Renal cortex interstitium (tissue), 11 donors: ENCODE results near the gene KBTBD8. TPM values are rescaled to one million over a fixed set of nuclear protein-coding genes. Genes with fewer than 3 reads are reported as not detected.

Experiments used
- DNase-seq, 11 donors: peaks; one replicate each; pipeline ENCODE4 v3.0.0-alpha.2; 2013; ENCODE audit warnings: low read depth in 9 of 11, low spot score in 4 of 11; ENCODE audit errors: extremely low read depth in 1 of 11
- polyA plus RNA-seq, 3 donors: library from polyadenylated mRNA; unstranded; fragments of 120-200 nt; gene quantifications; one replicate each; pipeline ENCODE4 v1.2.1, GENCODE V29; 2013; ENCODE audit not compliant: insufficient read length in 3 of 3

Gene KBTBD8
- polyA plus RNA-seq, 3 donors, result 0.92 to 2.0 (median 0.96) TPM

DNA sequence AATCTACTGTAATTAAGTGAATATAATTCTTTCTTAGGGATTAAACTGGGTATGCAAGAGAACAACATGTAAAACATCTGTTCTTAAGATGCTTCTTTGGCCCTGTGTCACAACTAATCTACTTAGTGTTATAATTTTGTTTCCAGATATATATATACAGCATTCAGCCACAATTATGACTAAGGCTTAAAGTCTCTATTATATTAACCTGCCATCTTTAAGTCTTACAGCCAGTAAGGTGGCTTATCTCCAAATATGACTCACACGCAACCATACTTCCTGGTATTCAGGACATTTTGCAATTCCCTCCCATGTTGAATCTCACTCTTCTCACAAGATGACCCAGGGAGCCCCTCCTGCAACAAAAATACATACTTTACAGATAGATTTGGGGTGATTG, 6.6 kb upstream of the KBTBD8 start:
- no peak for DNase-seq

- DNase-seq, result no peak
These were observed 5.0 kb upstream of the KBTBD8 start for GRCh38 chr3:66993082-66993481.

DNA sequence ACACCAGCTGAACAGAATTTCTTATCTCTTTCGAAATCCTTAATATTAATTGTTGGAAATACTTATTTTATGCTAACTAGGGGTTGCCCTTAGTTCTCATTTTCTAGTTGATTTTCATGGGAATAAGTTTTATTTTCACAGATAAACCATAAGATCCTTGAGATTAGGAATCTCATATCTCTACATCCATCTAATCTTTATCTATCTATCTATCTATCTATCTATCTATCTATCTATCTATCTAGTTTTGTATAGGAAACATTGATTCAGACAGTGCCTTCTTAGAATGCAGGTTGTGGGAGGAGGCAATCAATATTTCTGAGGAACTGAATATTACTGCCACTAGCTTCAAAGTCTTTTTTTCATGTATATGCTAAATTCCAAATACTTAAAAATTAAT, 3.5 kb upstream of the KBTBD8 start:
- DNase-seq, result no peak

DNA sequence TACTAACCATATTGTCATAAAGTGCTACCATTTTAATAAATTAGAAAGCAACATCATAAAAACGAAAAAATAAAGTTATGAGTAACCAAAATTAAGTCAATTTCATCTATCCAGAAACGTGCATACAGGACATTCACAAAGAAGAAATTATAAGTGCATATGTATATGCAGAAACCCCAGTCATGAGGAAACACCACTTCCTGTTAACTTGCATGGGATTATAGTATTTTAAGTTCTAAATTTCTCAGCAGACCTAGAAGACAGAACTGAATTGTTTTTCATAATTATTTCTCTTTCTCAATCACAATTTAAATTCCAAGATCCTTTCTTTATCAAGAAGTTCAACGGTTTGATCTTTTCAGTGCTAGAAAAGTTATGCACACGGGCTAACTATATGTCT, 1.4 kb upstream of the KBTBD8 start:
- no peak for DNase-seq

- no peak for DNase-seq
These were observed 471 bp upstream of the KBTBD8 start for GRCh38 chr3:66997560-66998112.

DNA sequence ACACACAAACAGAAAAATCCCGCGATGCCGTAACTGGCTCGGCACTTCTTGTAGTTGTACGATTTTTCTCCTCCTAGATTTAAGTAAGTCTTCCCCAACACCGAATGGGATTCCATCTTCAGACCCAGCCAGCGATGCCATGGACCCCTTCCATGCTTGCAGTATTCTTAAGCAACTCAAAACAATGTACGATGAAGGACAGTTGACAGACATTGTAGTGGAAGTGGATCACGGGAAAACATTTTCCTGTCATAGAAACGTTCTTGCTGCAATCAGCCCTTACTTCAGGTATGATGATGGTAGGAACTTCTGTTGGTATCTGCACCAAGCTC, 763 bp downstream of the KBTBD8 start:
- no peak for DNase-seq

- no peak for DNase-seq
These were observed 1.9 kb downstream of the KBTBD8 start for GRCh38 chr3:67000009-67000408.

DNA sequence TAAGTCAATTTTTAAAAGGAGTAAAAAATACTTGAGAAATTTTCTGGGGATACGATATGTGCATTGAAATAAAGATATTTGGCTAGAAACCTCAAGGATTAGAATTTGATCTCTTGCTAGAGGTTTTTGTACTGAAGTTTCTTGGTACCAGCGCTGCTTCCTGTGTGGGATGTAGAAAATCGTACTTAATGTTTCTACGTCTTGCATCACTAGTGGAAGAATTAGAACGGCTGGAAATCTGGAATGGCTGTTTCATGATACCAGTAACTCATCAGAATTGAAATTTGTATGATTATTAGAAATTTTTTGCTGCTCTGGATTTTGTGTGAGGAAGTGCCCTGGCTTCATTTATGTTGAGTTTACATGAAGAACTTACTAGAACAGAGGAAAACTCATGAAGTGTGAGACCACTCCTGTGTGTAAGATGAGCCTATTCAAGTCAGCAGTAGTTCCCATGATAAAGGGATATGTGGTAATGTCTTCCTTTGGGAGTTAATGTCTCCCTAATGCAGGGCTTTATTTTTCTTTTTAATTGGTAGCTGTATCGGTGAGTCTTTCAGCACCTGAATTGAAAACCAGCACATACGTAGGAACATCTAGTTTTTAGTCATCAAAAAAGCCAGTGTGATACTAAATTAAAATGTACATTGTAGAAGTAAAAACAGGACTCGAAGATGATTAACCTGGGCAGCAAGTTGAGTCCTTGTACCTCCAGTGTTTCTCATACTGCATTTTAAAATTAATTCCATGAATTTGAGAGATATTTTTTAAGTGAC, 3.2 kb downstream of the KBTBD8 start:
- no peak for DNase-seq

DNA sequence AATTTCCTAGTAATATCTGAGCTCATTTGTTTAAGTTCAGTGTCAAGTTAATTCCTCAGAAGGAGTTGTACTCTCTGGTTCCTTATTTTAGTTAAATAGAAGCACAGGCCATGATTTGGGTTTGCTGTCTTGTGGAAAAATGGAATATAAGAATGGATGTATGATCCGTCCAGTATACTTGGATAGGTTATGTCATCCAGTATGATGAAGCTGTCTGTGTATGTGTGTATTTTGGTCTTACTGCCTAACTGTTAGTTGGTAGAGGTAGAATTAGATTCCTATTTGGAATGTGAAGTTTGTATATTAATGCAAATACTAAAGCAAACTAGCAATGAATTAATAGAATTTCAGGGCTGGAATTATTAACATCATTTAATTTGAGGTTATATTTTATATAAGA, 7.9 kb downstream of the KBTBD8 start:
- no peak for DNase-seq

DNA sequence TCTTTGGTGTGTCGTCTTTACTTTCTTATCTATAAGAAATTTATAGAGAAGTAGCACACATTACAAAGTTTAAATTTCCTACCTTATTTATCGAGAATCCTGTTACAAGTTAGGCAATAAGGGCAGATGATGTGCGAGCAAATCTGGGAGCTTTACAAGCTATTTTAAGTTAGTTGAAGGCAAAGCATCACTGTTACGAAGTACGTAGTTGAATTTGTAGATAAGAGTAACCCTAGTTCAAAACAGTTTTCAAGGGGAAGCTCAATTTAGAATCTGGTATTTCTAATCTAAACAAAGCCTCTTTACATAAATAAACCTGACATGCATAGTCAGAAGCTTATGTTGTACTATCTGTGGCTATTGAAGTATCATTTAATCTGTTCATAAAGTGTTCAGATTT, 8.4 kb downstream of the KBTBD8 start:
- DNase-seq, result no peak

DNA sequence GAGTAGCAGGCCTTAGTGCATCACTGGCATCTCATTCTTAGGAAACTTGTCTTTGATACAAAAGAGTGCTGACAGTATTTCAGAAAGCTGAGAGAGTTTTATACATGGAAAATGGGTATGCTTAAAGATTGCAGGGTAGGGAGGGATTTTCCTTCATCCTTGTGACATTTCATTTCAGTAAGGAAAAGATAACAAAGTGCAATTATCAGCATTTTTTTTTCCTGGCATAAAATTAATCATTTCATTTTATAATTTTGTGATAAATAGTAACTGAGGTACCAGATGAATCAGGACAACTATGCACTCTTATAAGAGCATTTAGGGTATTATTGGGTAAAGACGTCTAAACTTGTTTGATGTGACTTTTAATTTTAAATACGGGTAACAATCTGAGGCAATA, 10.3 kb downstream of the KBTBD8 start:
- no peak for DNase-seq

GRCh38 chr3:67009716-67010115, 11.6 kb downstream of the KBTBD8 start:
- no peak for DNase-seq

DNA sequence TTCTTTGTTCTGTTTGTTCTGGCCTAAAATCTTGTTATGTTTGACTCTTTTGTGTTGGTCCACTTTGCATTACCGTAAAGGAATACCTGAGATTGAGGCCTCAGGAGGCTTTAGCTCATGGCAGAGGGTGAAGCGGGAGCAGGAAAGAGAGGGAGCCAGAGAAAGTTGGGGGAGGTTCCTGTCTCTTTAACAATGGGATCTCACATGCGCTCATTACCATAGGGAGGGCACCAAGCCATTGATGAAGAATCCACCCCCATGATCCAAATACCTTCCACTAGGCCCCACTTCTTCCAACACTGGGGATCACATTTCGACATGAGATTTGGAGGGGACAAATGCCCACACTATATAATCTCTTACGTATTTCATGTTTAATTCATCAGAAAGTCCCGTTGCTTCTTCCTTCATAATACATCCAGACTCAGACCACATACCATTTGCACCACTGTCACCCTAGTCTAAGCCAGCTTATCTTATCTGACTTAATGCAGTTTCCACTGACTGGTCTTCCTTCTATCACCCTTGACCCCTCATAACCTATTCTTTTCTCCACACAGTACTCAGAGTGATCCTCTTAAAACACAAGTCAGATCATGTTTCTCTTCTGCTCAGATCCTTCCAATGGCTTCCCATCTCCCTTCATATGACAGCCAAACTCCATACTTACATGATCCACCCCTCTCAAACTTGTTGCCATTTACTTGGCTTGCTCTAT, 13.5 kb downstream of the KBTBD8 start:
- DNase-seq, result no peak

DNA sequence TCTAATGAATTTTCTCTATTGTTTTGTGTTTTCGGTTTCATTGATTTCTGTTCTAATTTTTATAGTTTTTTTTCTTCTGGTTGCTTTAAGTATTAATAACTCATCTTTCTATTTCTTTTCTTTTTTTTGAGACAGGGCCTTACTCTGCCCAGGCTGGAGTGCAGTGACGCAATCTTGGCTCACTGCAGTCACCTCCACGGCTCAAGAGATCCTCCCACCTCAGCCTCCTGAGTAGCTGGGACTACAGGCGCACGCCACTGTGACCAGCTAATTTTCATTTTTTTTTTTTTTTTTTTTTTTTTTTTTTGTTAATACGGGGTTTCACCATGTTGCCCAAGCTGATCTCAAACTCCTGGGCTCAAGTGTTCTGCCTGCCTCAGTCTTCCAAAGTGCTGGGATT, 14.5 kb downstream of the KBTBD8 start:
- no peak for DNase-seq

DNA sequence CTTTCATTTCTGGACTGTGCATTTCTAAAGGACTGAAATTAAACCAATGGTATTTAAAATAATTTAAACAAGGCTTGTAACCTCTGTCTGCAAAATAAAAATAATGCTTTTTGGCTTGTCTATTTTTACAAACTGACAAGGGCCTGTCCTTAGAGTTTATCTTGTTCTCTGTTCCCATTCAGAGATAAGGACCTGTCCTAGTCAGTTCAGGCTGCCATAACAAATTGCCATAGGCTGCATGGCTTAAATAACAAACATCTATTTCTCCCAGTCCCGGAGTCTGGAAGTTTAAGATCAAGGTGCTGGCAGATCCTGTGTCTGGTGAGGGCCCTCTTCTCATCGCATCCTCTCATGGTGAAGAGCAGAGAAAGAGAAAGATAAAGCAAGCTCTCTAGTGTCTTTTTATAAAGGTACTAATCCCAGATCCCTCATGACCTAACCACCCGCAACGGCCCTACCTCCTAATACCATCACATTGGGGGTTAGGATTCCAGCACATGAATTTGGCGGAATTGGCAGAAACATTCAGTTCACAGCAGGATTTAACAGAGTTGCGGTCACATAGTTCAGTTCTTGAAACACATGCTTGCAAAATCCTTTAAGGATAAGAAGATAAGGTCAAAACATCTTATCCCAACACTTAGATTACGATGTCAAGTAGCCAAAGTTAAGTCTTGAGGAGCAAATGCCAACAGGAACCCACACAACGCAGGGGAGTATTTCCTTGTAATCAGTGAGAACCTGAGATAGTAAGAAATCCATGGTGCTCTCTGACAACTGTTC, 17.8 kb downstream of the KBTBD8 start:
- DNase-seq, result no peak

DNA sequence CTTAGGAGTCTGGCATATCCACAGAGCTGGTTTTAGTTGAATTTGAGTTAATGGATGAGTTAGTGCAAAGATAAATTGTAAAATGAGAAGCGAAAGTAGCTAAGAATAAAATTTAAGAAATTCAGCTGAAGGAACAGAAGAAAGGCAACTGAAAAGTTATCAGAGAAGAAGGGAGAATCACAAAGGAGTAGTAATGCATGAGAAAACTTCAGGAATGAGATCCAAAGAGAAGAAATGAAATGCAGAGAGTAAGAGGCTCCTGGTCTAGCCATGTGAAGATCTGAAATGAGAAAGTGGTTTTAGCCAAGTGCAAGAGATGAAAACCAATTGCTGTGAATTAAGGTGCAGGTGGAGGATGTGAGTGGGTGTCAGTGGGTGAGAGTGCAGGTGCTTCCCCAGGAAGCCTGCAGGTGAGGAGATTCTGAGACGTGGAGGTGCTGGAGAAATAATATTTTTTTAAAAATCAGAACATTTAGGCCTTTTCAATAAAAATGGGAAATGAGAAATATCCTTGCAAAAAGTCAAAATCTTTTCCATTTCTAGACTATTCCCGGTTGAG, 18.5 kb downstream of the KBTBD8 start:
- DNase-seq, result no peak

DNA sequence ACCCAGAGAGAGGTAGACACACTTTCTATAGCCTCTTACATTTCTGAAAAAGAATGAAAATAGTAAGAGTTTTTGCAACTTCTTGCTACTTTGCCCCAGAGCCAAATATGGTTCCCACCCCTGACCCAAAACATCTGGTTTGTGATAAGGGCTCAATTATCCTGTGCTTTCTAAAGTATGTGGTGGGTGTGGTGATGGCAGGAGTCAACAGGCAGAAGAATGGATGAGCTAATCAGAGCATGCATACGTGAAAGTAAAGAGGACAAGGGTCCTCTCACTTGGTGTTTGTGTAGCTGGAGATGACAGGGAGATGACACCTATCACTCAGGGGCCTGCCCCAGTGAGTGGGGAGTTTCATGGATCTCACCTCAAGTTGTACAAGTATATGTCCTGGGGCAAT, 19.1 kb downstream of the KBTBD8 start:
- DNase-seq, result no peak

- DNase-seq, result no peak
These were observed 20.1 kb downstream of the KBTBD8 start for GRCh38 chr3:67018105-67018788.
